ENCODE results near the gene GPR34.

DNA sequence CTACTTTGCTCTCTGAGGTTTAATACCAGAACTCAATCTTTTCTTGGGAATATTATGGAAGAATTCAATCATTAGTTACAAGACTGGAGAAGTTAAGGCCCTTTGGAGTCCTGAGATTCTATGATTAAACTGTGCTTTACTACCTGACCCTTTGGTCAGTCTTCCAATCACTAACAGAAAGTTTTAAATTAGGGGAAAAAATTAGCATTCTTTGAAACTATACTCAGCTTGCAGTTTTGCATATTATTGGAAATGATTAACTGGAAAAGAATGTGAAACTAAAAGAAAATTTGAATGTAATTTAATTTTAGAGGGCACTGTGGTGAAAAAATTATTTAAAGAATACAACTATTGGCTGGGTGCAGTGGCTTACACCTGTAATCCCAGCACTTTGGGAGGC, 18.7 kb upstream of the GPR34 start:
- TF ChIP-seq, protein P1, sequence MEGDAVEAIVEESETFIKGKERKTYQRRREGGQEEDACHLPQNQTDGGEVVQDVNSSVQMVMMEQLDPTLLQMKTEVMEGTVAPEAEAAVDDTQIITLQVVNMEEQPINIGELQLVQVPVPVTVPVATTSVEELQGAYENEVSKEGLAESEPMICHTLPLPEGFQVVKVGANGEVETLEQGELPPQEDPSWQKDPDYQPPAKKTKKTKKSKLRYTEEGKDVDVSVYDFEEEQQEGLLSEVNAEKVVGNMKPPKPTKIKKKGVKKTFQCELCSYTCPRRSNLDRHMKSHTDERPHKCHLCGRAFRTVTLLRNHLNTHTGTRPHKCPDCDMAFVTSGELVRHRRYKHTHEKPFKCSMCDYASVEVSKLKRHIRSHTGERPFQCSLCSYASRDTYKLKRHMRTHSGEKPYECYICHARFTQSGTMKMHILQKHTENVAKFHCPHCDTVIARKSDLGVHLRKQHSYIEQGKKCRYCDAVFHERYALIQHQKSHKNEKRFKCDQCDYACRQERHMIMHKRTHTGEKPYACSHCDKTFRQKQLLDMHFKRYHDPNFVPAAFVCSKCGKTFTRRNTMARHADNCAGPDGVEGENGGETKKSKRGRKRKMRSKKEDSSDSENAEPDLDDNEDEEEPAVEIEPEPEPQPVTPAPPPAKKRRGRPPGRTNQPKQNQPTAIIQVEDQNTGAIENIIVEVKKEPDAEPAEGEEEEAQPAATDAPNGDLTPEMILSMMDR (IDR thresholded peaks at IDR 0.05) = no peak
- TF ChIP-seq POLR2A (IDR thresholded peaks at IDR 0.05) = no peak
